ENCODE measurements around the gene GANAB.

DNA sequence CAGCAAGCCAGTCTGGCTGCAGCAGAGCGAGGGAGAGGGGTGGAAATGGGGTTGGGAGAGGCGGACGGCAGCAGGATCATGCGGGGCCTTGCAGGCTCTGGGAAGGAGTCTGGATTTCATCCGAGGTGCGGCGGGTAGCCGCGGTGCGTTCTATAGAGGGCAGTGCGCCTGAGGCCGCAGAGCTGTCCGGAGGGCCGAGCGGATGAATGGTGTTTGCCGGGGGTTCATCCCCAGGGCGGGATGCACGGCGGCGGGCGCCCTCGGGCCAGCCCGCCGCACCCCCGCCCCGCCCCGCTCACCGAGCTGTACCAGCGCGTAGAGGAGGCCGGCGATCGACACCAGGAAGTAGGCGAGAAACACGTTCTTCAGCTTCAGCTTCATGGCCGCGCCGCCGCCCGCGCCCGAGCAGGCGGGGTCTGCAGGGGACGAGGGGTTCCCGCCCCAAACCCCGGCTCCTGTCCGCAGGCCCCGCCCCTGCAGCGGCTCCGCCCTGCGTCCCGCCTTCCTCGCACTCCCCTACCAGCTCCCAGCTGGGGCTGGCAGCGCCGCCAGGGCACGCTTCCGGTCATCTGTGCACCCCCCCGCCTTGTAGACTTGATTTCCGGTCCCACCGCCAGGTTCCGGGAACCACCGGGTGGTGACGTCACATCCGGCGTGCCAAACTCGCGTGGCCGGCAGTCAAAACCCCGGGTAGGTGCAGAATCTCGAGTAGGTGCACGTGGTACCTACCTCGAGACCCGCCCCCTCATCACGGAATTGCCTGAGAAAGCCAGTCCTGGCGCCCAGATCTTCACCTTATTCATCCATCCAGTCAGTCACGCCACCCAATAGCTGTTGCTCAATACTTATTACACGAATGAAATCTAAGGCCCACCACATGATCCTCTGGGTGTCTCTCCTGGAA, 24.6 kb downstream of the GANAB start, which contains the start of gene B3GAT3:
- no peak for TF ChIP-seq EZH2 (IDR thresholded peaks at IDR 0.05; ENCODE audit: borderline replicate concordance, low read depth, low read length, poor library complexity, severe bottlenecking)
- TF ChIP-seq, protein P1, sequence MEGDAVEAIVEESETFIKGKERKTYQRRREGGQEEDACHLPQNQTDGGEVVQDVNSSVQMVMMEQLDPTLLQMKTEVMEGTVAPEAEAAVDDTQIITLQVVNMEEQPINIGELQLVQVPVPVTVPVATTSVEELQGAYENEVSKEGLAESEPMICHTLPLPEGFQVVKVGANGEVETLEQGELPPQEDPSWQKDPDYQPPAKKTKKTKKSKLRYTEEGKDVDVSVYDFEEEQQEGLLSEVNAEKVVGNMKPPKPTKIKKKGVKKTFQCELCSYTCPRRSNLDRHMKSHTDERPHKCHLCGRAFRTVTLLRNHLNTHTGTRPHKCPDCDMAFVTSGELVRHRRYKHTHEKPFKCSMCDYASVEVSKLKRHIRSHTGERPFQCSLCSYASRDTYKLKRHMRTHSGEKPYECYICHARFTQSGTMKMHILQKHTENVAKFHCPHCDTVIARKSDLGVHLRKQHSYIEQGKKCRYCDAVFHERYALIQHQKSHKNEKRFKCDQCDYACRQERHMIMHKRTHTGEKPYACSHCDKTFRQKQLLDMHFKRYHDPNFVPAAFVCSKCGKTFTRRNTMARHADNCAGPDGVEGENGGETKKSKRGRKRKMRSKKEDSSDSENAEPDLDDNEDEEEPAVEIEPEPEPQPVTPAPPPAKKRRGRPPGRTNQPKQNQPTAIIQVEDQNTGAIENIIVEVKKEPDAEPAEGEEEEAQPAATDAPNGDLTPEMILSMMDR (conservative IDR thresholded peaks at IDR 0.05; ENCODE audit: low read depth, low read length): no peak

All from A673 (cell line).